Transverse colon (tissue), 4 donors: Measurements from ENCODE around the gene SMPX. TPM values are rescaled to one million over a fixed set of nuclear protein-coding genes. Genes with fewer than 3 reads are reported as not detected.

Source experiments
- DNase-seq: peaks from one replicate; pipeline ENCODE4 v3.0.0-alpha.2; 2019
- H3K27ac ChIP-seq, 4 donors: fragments of 200-600 bp; sonication (generic); 2 replicates each; pipeline ENCODE4 v1.5.1; 2016 to 2018; ENCODE audit warnings: inconsistent platforms in 4 of 4
- H3K27me3 ChIP-seq: fragments of 200-600 bp; sonication (generic); 2 replicates; pipeline ENCODE4 v1.5.1; 2017; ENCODE audit warnings: inconsistent platforms
- H3K36me3 ChIP-seq, 4 donors: fragments of 200-600 bp; sonication (generic); 2 replicates each; pipeline ENCODE4 v1.5.1; 2017 to 2019; ENCODE audit warnings: inconsistent platforms in 4 of 4
- H3K4me1 ChIP-seq, 4 donors: fragments of 200-600 bp; sonication (generic); 2 replicates each; pipeline ENCODE4 v1.5.1; 2017 to 2020; ENCODE audit warnings: inconsistent platforms in 4 of 4
- H3K4me3 ChIP-seq, 4 donors: fragments of 200-600 bp; sonication (generic); 1 replicate in 1 of 4; 2 replicates in 3 of 4; pipeline versions ENCODE4 v1.5.1 to v1.6.1; 2017 to 2019; ENCODE audit warnings: inconsistent platforms in 4 of 4
- H3K9me3 ChIP-seq, 2 donors: fragments of 200-600 bp; sonication (generic); 2 replicates each; pipeline ENCODE4 v1.5.1; 2017 to 2019; ENCODE audit warnings: inconsistent platforms in 2 of 2
- EP300 ChIP-seq: sonication (generic); formaldehyde crosslinking; IDR thresholded peaks from one replicate; pipeline ENCODE4 v1.6.1; 2017; ENCODE audit warnings: antibody characterized with exemption, low read depth
- POLR2A ChIP-seq: fragments of 450-650 bp; IDR thresholded peaks from one replicate; pipeline ENCODE4 v1.6.1; 2016; ENCODE audit warnings: antibody characterized with exemption, mild to moderate bottlenecking, moderate library complexity
- POLR2AphosphoS5 ChIP-seq, 3 donors: sonication (generic); formaldehyde crosslinking; IDR thresholded peaks; one replicate each; pipeline ENCODE4 v1.6.1; 2016; ENCODE audit warnings: antibody characterized with exemption in 3 of 3
- WGBS, 2 donors: methylation state at CpG; one replicate each; pipeline ENCODE4 v1.1.5; 2018; ENCODE audit warnings: low coverage in 1 of 2; 5-methylcytosine and 5-hydroxymethylcytosine counted together
- in situ Hi-C, 4 donors: fragments of 200-750 bp; cut with MboI; loops; one replicate each; pipeline versions ENCODE4 v1.15.0 to v1.15.1; 2017; ENCODE audit warnings: low sequenced_read_pairs in 3 of 4, low pct_ligation_motif_present in 1 of 4, low pct_unique_long_range_greater_than_20kb in 1 of 4
- intact Hi-C: fragments of 100-400 bp; cut with DNase I; formaldehyde crosslinking; loops from one replicate; pipeline ENCODE4 v1.15.1; 2023; ENCODE audit warnings: low total_unique reads
- total RNA-seq, 4 donors: library from RNA; depleted of rRNA; stranded (reverse); fragments of >200 nt; gene quantifications; one replicate each; pipeline ENCODE4 v1.1.0, GENCODE V29; 2016
- TF ChIP-seq, protein P1 (sequence below), 5 experiments: fragments of 200-600 bp in 3 of 5; fragments of 450-650 bp in 2 of 5; sonication (generic) in 3 of 5; IDR thresholded peaks; 1 replicate in 2 of 5; 2 replicates in 3 of 5; pipeline ENCODE4 v1.5.1; 2016 to 2017; ENCODE audit warnings: antibody characterized with exemption in 5 of 5, inconsistent platforms in 3 of 5, mild to moderate bottlenecking in 2 of 5, moderate library complexity in 1 of 5

The SMPX gene
- total RNA-seq, 4 donors from 2014 or later = 1.7 to 6.1 TPM; not detected in 2

DNA sequence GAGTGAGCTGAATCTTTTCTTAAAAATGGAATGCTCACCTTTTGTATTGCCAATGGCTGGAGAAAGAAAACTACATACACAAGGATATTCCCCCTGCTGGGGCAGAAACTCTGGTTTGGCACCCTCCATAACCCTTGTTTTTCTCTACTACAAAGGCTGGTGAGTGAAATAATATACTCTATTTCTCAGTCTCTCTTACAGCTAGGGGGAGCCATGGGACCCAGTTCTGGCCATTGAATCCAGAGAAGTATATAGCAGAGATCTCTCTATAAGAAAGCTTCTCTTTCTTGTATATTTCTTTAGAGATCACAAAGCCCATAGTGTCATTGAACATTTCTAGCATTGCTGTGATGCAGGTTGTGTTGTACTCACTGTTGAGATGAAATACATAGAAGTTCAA, 49.8 kb downstream of the SMPX start:
- Histone ChIP-seq H3K27me3 (no peaks in the 10 kb centered on the region), H3K36me3 (no peaks in the 10 kb centered on the region), H3K9me3 (no peaks in the 10 kb centered on the region), H3K4me1 (no peaks in the 10 kb centered on the region), H3K27ac (no peak overlapping the region), H3K4me3 (no peak overlapping the region)
- TF ChIP-seq POLR2A (no peak), EP300 (no peak), POLR2AphosphoS5 (IDR thresholded peaks at IDR 0.05) (no peak)
- TF ChIP-seq, protein P1, sequence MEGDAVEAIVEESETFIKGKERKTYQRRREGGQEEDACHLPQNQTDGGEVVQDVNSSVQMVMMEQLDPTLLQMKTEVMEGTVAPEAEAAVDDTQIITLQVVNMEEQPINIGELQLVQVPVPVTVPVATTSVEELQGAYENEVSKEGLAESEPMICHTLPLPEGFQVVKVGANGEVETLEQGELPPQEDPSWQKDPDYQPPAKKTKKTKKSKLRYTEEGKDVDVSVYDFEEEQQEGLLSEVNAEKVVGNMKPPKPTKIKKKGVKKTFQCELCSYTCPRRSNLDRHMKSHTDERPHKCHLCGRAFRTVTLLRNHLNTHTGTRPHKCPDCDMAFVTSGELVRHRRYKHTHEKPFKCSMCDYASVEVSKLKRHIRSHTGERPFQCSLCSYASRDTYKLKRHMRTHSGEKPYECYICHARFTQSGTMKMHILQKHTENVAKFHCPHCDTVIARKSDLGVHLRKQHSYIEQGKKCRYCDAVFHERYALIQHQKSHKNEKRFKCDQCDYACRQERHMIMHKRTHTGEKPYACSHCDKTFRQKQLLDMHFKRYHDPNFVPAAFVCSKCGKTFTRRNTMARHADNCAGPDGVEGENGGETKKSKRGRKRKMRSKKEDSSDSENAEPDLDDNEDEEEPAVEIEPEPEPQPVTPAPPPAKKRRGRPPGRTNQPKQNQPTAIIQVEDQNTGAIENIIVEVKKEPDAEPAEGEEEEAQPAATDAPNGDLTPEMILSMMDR (IDR thresholded peaks at IDR 0.05) = no peak
- DNase-seq = no peak
- in situ Hi-C loops = no loop called here
- intact Hi-C loops = no loop called here

GRCh38 chrX:21705225-21705624, 52.7 kb downstream of the SMPX start:
- H3K36me3 ChIP-seq = no peaks in the 10 kb centered on the region
- no peaks in the 10 kb centered on the region for H3K4me1 ChIP-seq
- no peak for DNase-seq
- 54% methylated on average over 4 of the region's 4 CpGs; no CpG with 5 or more reads in 1 of the 2 donors for WGBS, 2 donors
- H3K9me3 ChIP-seq = no peaks in the 10 kb centered on the region
- in situ Hi-C loops = no loop called here
- no peaks in the 10 kb centered on the region for H3K27me3 ChIP-seq
- TF ChIP-seq EP300 (no peak), POLR2AphosphoS5 (IDR thresholded peaks at IDR 0.05) (no peak), POLR2A (no peak)
- TF ChIP-seq, protein P1 (IDR thresholded peaks at IDR 0.05) = no peak
- H3K27ac ChIP-seq = no peak overlapping the region
- intact Hi-C loops = no loop called here
- H3K4me3 ChIP-seq = no peak overlapping the region

DNA sequence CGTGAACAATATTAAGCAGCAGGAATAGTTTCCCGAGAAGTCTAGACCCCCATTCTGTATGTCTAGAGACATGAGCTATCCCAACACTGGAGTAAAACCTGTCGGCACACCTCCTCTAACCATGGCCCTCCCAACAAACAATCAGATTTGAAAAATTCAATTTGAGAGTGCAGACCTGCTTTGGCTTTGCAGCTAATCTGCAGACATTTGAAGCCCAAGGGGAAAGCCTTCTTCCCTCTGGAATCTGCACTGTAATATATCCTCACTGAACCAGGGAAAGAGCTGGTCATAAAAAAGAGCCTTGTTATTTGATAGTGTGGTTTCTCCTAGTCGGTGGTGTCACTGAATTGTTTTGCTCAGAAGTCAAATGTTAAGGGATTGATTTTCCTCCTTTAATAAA, 55.2 kb downstream of the SMPX start:
- Histone ChIP-seq H3K27me3 (no peaks in the 10 kb centered on the region), H3K9me3 (no peaks in the 10 kb centered on the region), H3K4me3 (no peak overlapping the region), H3K36me3 (no peaks in the 10 kb centered on the region), H3K4me1 (no peaks in the 10 kb centered on the region), H3K27ac (no peak overlapping the region)
- TF ChIP-seq EP300 = no peak
- TF ChIP-seq, protein P1 (IDR thresholded peaks at IDR 0.05) = no peak
- no peak for TF ChIP-seq POLR2A
- no peak for TF ChIP-seq POLR2AphosphoS5 (IDR thresholded peaks at IDR 0.05)
- in situ Hi-C loops = no loop called here
- 63% methylated on average over 4 of the region's 4 CpGs; no CpG with 5 or more reads in 1 of the 2 donors for WGBS, 2 donors
- DNase-seq = no peak
- intact Hi-C loops = no loop called here

DNA sequence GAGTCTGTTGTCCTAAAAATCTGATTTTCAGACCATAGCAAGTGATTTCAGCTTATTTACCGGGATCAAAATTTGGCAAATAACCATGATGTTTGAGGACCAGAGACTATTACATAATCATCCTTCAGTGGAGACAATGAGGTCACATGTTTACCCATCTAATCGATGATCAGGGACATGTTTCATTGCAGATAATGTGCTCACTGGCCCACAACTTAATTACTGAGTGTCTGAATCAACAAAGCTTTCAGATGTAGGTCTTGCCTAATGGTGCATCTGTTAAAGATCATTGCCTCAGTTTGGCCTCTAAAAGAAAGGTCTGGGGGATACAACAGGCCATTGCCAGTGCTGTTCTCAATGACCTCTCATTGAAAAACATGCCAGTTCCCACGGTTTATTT, 56.9 kb downstream of the SMPX start:
- DNase-seq = no peak
- H3K4me3 ChIP-seq = no peak overlapping the region
- TF ChIP-seq, protein P1 (IDR thresholded peaks at IDR 0.05) = no peak
- no peak for TF ChIP-seq POLR2AphosphoS5 (IDR thresholded peaks at IDR 0.05)
- no peak for TF ChIP-seq POLR2A
- TF ChIP-seq EP300 = no peak
- in situ Hi-C loops = no loop called here
- WGBS, 2 donors = 48% methylated on average over 3 of the region's 3 CpGs; no CpG with 5 or more reads in 1 of the 2 donors
- intact Hi-C loops = no loop called here
- H3K9me3 ChIP-seq = no peaks in the 10 kb centered on the region
- H3K27me3 ChIP-seq = no peaks in the 10 kb centered on the region
- no peaks in the 10 kb centered on the region for H3K4me1 ChIP-seq
- H3K27ac ChIP-seq = no peak overlapping the region
- no peaks in the 10 kb centered on the region for H3K36me3 ChIP-seq
